ENCODE measurements around the gene ATG9B.
"Not testable (repeated sequence)": the region's sequence is repeated elsewhere in the genome, so short reads cannot be mapped to it uniquely, and the experiment has no call there.

Gene ATG9B

GRCh38 chr7:151057989-151058780 lies 33.9 kb upstream of the ATG9B start:
- peak; percentile 100 for DNase-seq

GRCh38 chr7:151057506-151057988 lies 33.3 kb upstream of the ATG9B start, which contains the start of gene CDK5:
Gene CDK5, minus strand, starts transcription at chr7:151057897. Its CDS starts 49 bp downstream, at chr7:151057848.
- DNase-seq: no peak

GRCh38 chr7:151056666-151057505 lies 32.6 kb upstream of the ATG9B start:
- DNase-seq: no peak

- no peak for DNase-seq
These were observed 32.0 kb upstream of the ATG9B start for GRCh38 chr7:151056283-151056665.

GRCh38 chr7:151053751-151054150 lies 29.5 kb upstream of the ATG9B start:
- no peak for DNase-seq

- DNase-seq: no peak
These were observed 28.8 kb upstream of the ATG9B start for GRCh38 chr7:151053096-151053495.

GRCh38 chr7:151051108-151051507 lies 26.8 kb upstream of the ATG9B start:
- peak; percentile 66 for DNase-seq

- DNase-seq: no peak
These were observed 24.7 kb upstream of the ATG9B start for GRCh38 chr7:151048911-151049463.

- DNase-seq: no peak
These were observed 23.9 kb upstream of the ATG9B start, which contains the start of gene ASIC3 for GRCh38 chr7:151047976-151048815. Gene ASIC3, plus strand, starts transcription at chr7:151048531. Its CDS starts 355 bp downstream, at chr7:151048886.

GRCh38 chr7:151046603-151047573 lies 22.6 kb upstream of the ATG9B start:
- peak; percentile 63 for DNase-seq

GRCh38 chr7:151045967-151046366 lies 21.7 kb upstream of the ATG9B start:
- no peak for DNase-seq

GRCh38 chr7:151045262-151045661 lies 21.0 kb upstream of the ATG9B start:
- no peak for DNase-seq

GRCh38 chr7:151043959-151044358 lies 19.7 kb upstream of the ATG9B start:
- DNase-seq: no peak

GRCh38 chr7:151043449-151043848 lies 19.2 kb upstream of the ATG9B start:
- DNase-seq: not testable (repeated sequence)

- DNase-seq: no peak
These were observed 16.5 kb upstream of the ATG9B start for GRCh38 chr7:151040616-151041375.

GRCh38 chr7:151039850-151040548 lies 15.7 kb upstream of the ATG9B start:
- DNase-seq: no peak

- peak; percentile 90 for DNase-seq
These were observed 14.9 kb upstream of the ATG9B start for GRCh38 chr7:151038951-151039849.

GRCh38 chr7:151035902-151036301 lies 11.6 kb upstream of the ATG9B start:
- no peak for DNase-seq

Measured in fibroblast of skin of right quadriceps (primary cell).